Colonic mucosa (tissue), 4 donors: ENCODE data around the gene KRT13. TPM values are rescaled to one million over a fixed set of nuclear protein-coding genes. Genes with fewer than 3 reads are reported as not detected.

Experiments used
- DNase-seq: peaks from one replicate; pipeline ENCODE4 v3.0.0-alpha.2; 2020
- H3K27ac ChIP-seq: fragments of 200-600 bp; one replicate; pipeline ENCODE4 v1.8.0; 2021
- H3K27me3 ChIP-seq: fragments of 200-600 bp; one replicate; pipeline ENCODE4 v1.8.0; 2021
- H3K36me3 ChIP-seq: fragments of 200-600 bp; one replicate; pipeline ENCODE4 v1.8.0; 2021
- H3K4me1 ChIP-seq: fragments of 200-600 bp; one replicate; pipeline ENCODE4 v1.8.0; 2021; ENCODE audit warnings: mild to moderate bottlenecking
- H3K4me3 ChIP-seq: fragments of 200-600 bp; one replicate; pipeline ENCODE4 v1.8.0; 2021
- H3K9ac ChIP-seq, 2 donors: one replicate each; pipeline ENCODE4 v1.7.0; 2013; ENCODE audit warnings: control low read depth in 2 of 2, low read depth in 2 of 2, low read length in 2 of 2
- H3K9me3 ChIP-seq: fragments of 200-600 bp; one replicate; pipeline ENCODE4 v1.8.0; 2021
- intact Hi-C: fragments of 100-400 bp; cut with DNase I; formaldehyde crosslinking; loops from one replicate; pipeline ENCODE4 v1.14.1; 2022
- total RNA-seq, 2 donors: library from RNA; stranded (reverse); fragmentation: NEBNext Ultra II Directional in 1 of 2; extraction: Animal tissue kit (Norgen Biotek cat#: 25700) in 1 of 2; gene quantifications; one replicate each; pipeline ENCODE4 v1.2.1, GENCODE V29; 2021
- TF ChIP-seq, protein P1 (sequence below): fragments of 200-600 bp; IDR thresholded peaks from one replicate; pipeline ENCODE4 v1.8.0; 2022; ENCODE audit warnings: antibody characterized with exemption, mild to moderate bottlenecking
- donor health status: healthy.
- donor health status: DM: no; HTN: no; CAD: no.
- donor health status: DM: no; HTN: no; CAD: no.

Gene KRT13
- total RNA-seq, 2 donors from 2014 or later, result 0.25 TPM; not detected in 1

DNA sequence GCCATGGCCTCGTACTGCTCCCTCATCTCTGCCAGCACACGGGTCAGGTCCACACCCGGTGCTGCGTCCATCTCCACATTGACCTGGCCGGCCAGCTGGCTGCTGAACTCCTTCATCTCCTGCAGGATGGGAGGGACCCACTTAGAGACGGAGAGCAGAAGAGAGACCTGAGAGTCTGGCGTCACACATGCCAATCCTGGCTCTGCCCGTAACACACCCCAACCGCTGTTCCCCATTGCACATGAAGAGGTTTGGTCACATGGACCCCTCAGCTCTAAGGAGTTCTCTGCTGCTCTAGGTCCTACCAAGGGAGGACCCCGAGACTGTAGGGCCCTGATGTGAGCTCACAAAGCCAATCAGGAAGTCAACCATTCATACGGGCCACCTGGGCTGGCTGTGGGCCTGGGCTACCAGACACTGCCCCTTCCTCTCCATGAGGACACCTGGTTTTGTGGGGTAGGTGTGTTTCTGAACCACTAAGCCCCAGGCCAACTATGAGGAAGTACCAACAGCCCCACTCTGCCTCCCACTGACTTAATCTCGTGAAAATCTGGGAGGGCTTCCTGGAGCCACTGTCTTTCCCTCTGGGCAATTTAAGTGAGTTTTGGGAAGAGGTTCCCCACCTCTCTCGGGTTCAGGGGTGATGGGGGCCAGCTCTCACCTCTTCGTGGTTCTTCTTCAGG is 10.9 kb upstream of the KRT13 start:
- no peaks in the 10 kb centered on the region for H3K9me3 ChIP-seq
- no peak overlapping the region for H3K27ac ChIP-seq
- intact Hi-C loops, result no loop called here
- H3K9ac ChIP-seq, result no peak overlapping the region
- H3K4me1 ChIP-seq, result peaks cover 5% of the 10 kb centered on the region
- no peaks in the 10 kb centered on the region for H3K27me3 ChIP-seq
- TF ChIP-seq, protein P1, sequence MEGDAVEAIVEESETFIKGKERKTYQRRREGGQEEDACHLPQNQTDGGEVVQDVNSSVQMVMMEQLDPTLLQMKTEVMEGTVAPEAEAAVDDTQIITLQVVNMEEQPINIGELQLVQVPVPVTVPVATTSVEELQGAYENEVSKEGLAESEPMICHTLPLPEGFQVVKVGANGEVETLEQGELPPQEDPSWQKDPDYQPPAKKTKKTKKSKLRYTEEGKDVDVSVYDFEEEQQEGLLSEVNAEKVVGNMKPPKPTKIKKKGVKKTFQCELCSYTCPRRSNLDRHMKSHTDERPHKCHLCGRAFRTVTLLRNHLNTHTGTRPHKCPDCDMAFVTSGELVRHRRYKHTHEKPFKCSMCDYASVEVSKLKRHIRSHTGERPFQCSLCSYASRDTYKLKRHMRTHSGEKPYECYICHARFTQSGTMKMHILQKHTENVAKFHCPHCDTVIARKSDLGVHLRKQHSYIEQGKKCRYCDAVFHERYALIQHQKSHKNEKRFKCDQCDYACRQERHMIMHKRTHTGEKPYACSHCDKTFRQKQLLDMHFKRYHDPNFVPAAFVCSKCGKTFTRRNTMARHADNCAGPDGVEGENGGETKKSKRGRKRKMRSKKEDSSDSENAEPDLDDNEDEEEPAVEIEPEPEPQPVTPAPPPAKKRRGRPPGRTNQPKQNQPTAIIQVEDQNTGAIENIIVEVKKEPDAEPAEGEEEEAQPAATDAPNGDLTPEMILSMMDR, result no peak
- no peak overlapping the region for H3K4me3 ChIP-seq
- DNase-seq, result no peak
- no peaks in the 10 kb centered on the region for H3K36me3 ChIP-seq

DNA sequence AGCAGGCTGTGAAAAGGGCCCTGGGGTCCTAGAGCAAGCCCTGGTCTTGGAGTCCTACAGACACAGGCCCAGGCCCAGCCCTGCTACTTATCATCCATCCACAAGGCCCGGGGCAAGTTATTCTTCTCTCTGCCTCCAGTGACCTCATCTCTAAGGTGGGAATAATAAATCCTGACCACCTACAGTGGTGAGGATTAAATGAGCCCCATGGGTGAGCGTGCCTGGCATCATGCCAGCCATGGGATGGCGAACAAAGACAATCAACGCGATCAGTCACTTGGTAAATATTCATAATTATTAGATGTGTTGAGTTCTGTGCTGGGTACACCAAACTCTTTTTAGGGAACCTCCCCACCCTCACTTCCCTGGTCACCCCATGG is 7.7 kb upstream of the KRT13 start:
- H3K9ac ChIP-seq, result no peak overlapping the region
- DNase-seq, result no peak
- H3K27ac ChIP-seq, result no peak overlapping the region
- no peaks in the 10 kb centered on the region for H3K9me3 ChIP-seq
- TF ChIP-seq, protein P1, result no peak
- H3K4me1 ChIP-seq, result no peaks in the 10 kb centered on the region
- intact Hi-C loops, result no loop called here
- H3K4me3 ChIP-seq, result no peak overlapping the region
- no peaks in the 10 kb centered on the region for H3K27me3 ChIP-seq
- H3K36me3 ChIP-seq, result no peaks in the 10 kb centered on the region

DNA sequence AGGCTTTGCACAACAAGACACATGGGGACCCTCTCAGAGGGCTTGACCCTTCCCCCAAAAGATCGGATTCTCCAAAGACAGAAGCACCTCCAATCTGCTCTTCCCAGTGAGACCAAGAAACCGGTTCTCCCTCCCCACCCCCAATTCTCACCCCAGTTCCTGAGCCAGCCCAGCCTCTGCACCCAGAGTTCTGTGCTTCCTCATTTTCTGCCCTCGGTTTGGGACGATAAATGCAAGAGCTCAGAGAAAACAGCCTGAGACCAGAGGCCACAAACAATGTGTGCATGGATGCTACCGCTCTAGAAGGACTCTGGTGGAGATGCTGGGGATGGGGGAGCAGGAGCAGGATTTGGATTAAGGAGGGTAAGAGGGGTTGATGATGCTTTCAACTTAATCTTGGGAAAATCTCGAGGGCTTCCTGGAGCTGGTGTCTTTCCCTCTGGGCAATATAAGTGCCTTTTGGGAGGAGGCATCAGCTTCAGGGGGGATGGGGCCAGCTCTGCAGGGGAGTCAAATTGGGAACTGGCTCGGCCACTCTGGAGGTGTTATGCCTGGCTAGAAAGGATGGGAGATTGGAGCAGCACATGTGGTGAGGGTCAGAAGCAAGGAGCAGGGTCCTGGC is 7.2 kb upstream of the KRT13 start:
- Histone ChIP-seq H3K27ac (no peak overlapping the region), H3K27me3 (no peaks in the 10 kb centered on the region), H3K4me1 (no peaks in the 10 kb centered on the region), H3K9ac (no peak overlapping the region), H3K36me3 (no peaks in the 10 kb centered on the region), H3K4me3 (no peak overlapping the region), H3K9me3 (no peaks in the 10 kb centered on the region)
- DNase-seq, result no peak
- TF ChIP-seq, protein P1, result no peak
- intact Hi-C loops, result no loop called here

DNA sequence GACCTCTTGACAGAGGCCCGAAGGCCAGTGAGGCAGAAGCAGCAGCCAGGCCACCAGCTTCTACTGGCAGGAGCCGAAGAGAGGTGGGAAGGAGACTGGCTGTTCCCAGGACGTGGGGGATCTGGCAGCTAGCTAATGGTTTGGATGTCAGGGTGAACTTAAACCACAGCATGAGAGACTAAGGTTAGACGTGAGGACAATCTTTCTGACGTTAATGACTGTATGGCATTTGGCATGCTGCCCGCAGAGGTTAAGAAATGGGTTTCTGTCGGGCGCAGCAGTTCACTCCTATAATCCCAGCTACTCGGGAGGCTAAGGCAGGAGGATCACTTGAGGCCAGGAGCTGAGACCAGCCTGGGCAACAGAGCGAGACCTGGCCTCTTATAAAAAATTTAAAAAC is 6.3 kb upstream of the KRT13 start:
- H3K36me3 ChIP-seq, result no peaks in the 10 kb centered on the region
- TF ChIP-seq, protein P1, result no peak
- peak overlapping the region; percentile 46 for H3K27ac ChIP-seq
- H3K4me1 ChIP-seq, result no peaks in the 10 kb centered on the region
- no peaks in the 10 kb centered on the region for H3K27me3 ChIP-seq
- intact Hi-C loops, result no loop called here
- no peak for DNase-seq
- H3K4me3 ChIP-seq, result no peak overlapping the region
- H3K9me3 ChIP-seq, result no peaks in the 10 kb centered on the region
- H3K9ac ChIP-seq, result no peak overlapping the region

DNA sequence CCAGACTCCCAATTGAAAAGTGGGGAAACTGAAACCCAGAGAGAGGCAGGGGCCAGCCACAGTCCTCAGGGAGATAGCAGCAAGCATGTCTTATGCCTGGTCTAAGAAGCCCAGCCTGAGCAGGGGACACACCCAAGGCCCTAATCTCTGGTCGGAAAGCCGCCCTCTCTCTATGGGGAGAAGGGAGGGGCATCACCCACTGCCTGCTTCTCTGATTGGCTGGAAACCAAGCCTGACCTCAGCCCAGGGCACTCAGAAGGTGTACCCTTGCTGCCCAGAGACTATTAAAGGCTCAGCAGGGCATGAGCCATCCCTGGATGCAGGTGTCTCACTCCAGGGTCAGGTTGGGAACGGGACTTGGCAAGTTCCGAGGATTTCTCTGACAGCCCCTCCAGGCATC is 5.7 kb upstream of the KRT13 start:
- Histone ChIP-seq H3K4me3 (no peak overlapping the region), H3K27ac (peak overlapping the region; percentile 46), H3K9me3 (no peaks in the 10 kb centered on the region), H3K9ac (peak overlapping the region; percentile 18 to 66), H3K4me1 (no peaks in the 10 kb centered on the region), H3K27me3 (no peaks in the 10 kb centered on the region), H3K36me3 (no peaks in the 10 kb centered on the region)
- peak; percentile 86 for DNase-seq
- TF ChIP-seq, protein P1, result no peak
- intact Hi-C loops, result no loop called here
